Choroid plexus epithelial cell (primary cell): ENCODE measurements around the gene CRCP.
A peak's percentile ranks its signal among the peaks of the same experiment; 100 is the strongest.
"Not testable (repeated sequence)": the region's sequence is repeated elsewhere in the genome, so short reads cannot be mapped to it uniquely, and the experiment has no call there.

Experiments used
- DNase-seq: peaks from one replicate; pipeline ENCODE4 v3.0.0-alpha.2; 2010; ENCODE audit warnings: low read depth
- H3K4me3 ChIP-seq: 2 replicates; pipeline ENCODE4 v1.5.1; 2011; ENCODE audit warnings: low read depth, mild to moderate bottlenecking, control low read depth, low read length, moderate library complexity
- CTCF ChIP-seq: conservative IDR thresholded peaks from 2 replicates; pipeline ENCODE4 v1.5.1; 2011; ENCODE audit warnings: low read depth, mild to moderate bottlenecking, control low read depth, inconsistent platforms, low read length, moderate library complexity

CRCP gene

GRCh38 chr7:66099232-66099550 is 15.5 kb upstream of the CRCP start:
- DNase-seq, result peak; percentile 51
- H3K4me3 ChIP-seq, result peak overlapping the region; percentile 57
- no peak for TF ChIP-seq CTCF

- DNase-seq, result peak; percentile 94
- no peak for TF ChIP-seq CTCF
- H3K4me3 ChIP-seq, result peak overlapping the region; percentile 57
These were observed 14.9 kb upstream of the CRCP start for GRCh38 chr7:66099551-66100407.

DNA sequence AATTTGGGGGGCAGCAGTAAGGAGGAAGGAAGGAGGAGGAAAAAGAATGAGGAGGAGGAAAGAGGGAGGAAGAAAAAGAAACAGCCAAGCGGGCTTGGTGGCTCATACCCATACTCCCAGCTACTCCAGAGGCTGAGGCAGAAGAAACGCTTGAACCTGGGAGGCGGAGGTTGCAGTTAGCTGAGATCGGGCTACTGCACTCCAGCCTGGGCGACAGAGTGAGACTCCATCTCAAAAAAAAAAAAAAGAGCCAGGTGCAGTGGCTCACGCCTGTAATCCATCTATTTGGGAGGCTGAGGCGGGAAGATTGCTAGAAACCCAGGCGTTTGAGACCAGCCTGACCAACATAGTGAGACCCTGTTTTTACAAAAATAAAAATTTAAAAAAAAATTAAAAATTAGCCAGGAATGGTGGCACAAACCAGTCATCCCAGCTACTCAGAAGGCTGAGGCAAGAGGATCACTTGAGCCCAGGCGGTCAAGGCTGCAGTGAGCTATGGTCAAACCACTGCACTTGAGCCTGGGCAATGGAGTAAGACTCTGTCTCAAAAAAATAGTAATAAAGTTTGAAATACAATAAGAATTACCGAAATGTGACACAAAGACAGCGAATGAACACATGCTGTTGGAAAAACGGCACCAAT is 14.1 kb upstream of the CRCP start:
- no peak for DNase-seq
- TF ChIP-seq CTCF, result no peak
- H3K4me3 ChIP-seq, result peak overlapping the region; percentile 57

GRCh38 chr7:66102168-66102567 is 12.5 kb upstream of the CRCP start:
- not testable (repeated sequence) for H3K4me3 ChIP-seq, DNase-seq

- not testable (repeated sequence) for H3K4me3 ChIP-seq
- peak; percentile 58 for DNase-seq
These were observed 10.7 kb upstream of the CRCP start for GRCh38 chr7:66103994-66104393.

- no peak for DNase-seq
- TF ChIP-seq CTCF, result no peak
- H3K4me3 ChIP-seq, result no peak overlapping the region
These were observed 9.3 kb upstream of the CRCP start for GRCh38 chr7:66105263-66105748.

DNA sequence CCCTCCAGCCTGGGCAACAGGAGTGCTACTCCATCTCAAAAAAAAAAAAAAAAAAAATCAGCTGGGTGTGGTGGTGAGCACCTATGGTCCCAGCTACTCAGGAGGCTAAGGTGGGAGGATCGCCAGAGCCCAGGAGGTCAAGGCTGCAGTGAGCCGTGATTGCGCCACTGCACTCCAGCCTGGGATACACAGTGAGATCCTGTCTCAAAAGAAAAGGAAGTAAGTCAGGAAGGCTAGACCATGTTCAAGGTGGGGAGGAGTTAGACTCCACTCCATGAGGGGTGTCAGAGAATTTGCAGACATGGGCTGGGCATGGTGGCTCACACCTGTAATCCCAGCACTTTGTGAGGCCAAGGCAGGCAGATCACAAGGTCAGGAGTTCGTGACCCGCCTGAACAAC is 6.2 kb upstream of the CRCP start:
- not testable (repeated sequence) for DNase-seq, H3K4me3 ChIP-seq

DNA sequence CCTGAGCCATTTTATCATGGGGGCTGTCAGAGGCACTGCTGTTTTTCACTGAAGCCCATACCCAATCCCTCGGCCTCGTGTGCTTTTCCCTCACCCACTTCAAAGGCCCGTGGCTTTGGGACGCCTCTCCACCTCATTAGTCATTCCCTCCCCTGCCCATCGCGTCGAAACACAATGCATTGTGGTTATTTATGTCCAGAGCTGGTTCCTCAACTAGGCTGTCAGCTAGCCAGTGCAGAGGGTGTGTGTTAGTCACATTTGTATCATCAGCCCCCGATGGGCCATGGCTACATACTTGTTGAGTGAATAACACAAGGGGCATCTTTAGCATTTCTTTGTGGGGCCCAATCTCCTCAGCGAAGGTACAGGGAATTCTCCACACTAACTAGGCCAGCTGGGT is 3.8 kb upstream of the CRCP start:
- TF ChIP-seq CTCF, result no peak
- H3K4me3 ChIP-seq, result no peak overlapping the region
- DNase-seq, result peak; percentile 84

- not testable (repeated sequence) for DNase-seq, H3K4me3 ChIP-seq
These were observed 2.2 kb downstream of the CRCP start for GRCh38 chr7:66116680-66117420.
